HG03045 (cell line): ENCODE measurements around the gene FCGBP.
"Not testable (repeated sequence)": the region's sequence is repeated elsewhere in the genome, so short reads cannot be mapped to it uniquely, and the experiment has no call there.

Source experiments
- ATAC-seq: cut with Tn5 transposase; IDR thresholded peaks from one replicate; pipeline ENCODE4 v1.9.1; 2021; ENCODE audit warnings: mild to moderate bottlenecking, moderate library complexity; ENCODE audit not compliant: unreplicated experiment

The FCGBP gene

DNA sequence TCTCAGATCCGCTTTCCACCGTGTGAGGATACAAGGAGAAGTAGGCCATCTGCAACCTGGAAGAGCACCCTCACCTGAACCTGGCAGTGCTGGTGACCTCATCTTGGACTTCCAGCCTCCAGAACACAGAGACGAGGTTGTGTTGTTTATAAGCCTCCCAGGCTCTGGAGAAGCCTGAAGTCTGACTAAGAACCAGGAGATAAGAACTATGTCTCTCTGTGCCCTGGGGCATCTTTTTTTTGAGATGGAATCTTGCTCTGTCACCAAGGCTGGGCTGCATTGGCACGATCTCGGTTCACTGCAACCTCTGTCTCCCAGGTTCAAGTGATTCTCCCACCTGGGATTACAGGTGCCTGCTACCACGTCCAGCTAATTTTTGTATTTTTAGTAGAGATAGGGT is 14.5 kb downstream of the FCGBP start:
- no peak for ATAC-seq

DNA sequence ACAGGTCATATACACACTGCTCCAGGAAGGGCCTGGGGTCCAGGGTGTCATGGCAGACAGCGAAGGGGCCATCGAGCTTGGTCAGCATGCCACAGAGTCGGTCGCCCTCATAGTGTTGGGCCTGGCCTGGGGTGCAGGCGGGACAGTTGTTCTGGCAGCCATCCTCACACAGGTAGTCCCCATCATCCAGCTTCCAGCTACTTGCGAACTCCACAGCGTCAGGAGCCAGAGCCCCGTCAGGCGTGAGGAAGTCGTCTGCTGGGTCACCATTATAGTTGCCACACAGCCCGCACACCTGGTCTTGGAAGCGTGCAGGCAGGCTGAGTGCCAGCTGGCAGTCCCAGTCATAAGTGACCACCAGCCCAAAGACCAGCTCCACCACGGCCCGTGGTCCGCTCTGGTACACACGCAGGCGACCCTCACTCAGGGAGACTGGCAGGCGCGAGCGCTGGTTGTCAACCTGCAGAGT is 16.2 kb downstream of the FCGBP start:
- ATAC-seq = no peak

DNA sequence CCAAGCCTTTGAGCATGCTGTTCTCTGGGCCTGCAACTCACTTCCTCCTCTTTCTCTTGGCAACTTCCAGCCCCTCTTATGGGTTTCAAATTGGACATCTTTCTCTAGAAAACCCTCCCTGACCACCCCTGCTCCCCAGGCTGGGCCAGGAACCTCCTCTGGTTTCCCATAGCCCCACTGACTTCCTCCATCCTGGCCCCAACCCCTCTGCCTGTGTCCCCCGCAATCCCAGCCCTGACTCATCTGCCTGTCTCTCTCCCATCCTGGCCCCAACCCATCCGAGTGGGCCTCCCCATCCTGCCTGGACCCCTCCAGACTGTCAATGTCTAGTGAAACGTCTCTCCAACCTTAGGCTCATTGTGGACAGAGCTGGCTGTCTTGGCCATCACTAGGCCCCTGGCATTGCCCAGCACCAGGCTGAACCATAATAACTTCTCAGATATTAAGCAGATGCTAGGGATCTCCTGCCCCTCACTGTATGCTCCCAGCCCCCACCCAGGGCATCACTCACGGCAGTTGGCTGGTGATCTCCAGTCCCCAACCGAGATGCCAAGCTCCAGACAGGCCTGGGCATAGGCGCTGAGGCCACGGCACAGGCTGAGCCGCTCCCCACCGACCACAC is 16.8 kb downstream of the FCGBP start:
- ATAC-seq = no peak

DNA sequence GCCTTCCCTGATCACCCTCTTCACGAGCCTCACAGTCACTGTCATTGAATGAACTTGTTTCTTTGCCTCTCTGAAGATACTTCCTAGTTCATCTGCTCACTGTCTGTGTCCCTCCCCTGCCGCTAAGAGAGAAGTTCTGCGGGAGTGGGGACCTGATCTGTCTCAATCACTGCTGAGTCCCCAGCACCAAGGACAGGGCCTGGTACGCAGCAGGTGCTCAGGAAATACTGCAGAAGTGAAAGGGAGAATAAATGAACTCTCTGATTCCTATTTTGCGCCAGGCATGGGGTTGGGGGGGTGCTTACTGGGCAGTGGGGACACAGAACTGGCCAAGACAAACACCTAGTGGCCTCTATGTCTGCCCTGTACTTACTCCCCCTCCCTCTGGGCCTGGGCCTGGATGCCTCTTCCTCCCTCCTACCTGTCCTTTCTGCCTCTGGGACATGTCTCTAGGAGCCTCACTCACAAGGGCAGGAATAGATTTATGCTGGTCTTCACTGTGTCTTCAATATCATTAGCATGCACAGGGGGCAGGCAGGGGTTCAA is 17.5 kb downstream of the FCGBP start:
- no peak for ATAC-seq

DNA sequence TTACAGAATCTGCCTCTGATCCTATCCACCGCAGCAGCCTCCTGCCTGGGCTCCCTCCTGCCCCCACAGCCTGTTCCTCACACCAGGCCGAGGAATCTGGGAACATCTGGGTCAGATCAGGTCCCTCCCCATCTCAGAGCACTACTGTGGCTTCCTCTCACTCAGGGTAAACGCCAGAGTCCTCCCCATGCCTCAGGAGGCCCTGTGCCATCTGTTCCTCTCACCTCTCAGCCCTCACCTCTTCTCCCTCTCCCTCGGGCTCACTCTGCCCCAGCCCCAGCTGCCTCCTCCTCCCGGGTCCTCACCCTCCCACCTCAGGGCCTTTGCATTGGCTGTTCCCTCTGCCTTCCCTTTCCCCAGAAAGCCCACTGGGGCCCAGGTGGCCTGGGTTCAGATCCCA is 18.2 kb downstream of the FCGBP start:
- no peak for ATAC-seq

DNA sequence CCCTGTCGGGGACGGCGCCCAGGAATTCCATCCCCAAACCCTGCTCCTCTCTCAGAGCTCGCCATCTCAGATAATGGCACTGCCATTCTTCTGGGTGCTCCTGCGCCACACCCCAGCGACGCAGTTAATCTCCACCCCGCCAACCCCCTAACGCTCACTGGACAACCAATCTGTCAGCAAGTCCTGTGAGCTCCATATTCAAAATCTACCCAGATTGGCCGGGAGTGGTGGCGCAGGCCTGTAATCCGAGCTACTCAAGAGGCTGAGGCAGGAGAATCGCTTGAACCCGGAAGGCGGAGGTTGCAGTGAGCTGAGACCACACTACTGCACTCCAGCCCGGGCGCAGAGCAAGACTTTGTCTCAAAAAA is 18.6 kb downstream of the FCGBP start:
- ATAC-seq = no peak

DNA sequence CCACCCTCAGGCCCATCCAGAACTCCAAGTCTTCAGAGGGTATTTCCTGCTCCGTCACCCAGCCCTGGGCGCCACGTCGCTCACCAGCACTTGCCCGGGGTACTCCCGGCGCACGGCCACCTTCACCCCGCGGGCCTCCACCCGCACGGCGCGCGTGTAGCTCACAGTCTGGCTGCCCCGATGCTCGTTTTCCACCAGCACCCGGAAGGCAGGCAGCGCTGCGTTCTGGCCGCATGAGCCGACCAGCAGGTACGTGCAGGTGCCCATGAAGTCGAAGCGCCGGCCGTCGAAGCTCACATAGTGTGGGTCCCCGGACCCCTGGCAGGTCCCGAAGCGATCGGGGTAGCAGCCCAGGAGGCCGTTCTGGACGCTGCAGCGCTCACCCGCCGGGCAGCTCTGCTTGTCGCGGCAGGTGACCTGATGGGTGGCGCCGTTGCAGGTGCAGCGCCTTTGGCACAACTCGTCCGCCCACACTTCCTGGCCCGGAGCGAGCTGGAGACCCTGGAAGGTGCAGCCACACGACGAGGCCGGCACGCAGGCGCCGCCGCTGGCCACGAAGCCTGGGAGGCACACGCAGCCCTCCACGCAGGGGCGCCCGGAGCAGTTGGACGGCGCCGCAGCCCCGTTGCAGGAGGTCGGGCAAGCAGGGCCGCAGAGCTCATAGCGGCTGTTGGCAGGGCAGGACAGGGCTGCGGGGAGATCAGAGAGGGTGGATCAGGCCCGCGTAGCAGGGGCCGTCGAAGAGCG is 19.2 kb downstream of the FCGBP start:
- no peak for ATAC-seq

DNA sequence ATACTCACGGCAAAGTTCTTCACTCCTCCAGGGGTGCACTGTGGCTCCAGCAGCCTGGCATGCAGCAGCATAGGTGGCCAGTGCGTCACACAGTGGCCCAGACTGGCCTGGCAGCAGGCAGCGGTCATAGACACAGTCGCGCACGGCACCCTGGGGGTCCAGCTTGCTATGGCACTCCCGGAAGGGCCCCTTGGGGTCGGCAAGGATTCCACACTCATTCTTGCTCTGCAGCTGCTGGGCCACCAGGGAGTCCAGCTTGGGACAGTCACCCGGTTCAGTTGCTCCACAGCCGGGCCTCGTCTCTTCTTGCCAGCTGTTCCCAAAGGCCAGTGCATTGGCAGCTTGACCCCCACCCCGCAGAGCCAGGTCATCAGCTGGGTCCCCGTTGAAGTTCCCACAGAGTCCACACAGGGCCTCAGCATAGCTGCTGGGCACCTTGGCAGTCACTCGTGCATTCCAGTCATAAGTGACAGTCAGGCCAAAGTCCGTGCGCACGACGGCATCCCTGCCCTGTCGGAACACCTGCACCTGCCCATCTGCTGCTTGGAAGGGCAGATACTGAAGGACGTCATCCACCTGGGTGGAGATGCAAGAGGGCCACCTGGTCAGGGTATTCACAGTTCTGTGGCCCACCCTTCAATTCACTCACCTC is 20.6 kb downstream of the FCGBP start:
- no peak for ATAC-seq

DNA sequence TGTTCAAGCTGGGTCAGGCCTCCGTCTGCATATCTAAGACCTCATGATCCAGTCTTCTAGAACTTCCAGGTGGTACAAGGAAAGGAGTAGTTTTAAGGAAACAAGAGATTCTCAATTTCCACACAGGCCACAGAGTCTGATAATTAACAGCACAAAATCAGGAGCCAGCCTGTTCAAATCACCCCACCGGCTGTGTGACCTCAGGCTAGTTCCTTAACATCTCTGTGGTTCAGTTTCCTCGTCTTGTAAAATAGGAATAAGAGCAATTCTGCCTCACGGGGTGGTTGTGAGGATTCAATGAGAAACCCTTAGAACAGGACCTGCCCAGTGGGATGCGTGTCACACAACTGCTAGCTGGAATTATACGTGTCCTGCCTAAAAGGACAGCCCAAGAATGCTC is 25.6 kb downstream of the FCGBP start:
- ATAC-seq = no peak

DNA sequence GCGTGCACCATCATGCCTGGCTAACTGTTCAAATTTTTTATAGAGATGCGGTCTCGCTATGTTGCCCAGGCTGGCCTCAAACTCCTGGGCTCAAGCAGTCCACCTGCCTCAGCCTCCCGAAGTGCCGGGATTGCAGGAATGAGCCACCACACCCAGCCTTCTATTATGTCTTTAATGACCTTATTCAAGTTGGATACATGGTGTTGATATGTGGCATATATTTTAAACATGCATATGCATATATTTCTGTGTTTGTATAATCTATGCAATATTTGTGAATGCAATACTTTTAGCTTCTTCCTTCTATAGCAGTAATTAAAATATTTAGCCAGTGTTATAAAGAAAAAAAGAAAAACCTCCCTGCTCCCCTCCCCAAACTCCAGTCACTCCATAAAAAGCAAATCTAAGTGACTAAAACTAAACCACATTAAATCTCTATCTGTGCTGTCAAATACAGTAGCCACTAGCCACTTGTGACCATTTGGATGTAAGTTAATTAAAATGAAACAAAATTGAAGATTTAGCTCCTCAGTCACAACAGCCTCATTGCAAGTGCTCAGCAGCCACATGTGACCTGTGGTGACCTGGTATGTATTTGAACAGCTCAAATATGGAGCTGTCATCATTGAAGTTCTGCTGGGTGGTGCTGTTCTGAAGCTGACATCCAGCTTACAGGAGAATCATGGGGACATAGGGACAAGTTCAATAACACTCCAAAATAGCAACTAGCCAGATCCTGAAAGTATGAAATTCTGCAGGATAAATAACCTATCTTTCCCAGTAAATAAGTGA is 27.4 kb downstream of the FCGBP start:
- no peak for ATAC-seq

DNA sequence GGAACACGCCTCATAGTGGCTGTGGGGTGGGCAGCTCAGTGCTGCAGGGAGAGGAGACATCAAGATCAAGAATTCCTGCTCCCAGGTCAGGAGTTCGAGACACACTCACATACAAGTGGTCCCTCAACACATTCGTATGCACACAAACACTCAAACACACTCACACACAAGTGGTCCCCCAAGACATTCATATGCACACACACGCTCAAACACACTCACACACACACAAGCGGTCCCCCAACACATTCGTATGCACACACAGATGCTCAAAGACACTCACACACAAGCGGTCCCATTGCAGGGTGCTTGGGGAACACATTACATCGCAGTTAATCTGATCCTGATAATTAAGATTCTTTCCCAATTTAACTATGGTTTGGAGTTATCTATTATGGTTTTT is 28.2 kb downstream of the FCGBP start:
- no peak for ATAC-seq

DNA sequence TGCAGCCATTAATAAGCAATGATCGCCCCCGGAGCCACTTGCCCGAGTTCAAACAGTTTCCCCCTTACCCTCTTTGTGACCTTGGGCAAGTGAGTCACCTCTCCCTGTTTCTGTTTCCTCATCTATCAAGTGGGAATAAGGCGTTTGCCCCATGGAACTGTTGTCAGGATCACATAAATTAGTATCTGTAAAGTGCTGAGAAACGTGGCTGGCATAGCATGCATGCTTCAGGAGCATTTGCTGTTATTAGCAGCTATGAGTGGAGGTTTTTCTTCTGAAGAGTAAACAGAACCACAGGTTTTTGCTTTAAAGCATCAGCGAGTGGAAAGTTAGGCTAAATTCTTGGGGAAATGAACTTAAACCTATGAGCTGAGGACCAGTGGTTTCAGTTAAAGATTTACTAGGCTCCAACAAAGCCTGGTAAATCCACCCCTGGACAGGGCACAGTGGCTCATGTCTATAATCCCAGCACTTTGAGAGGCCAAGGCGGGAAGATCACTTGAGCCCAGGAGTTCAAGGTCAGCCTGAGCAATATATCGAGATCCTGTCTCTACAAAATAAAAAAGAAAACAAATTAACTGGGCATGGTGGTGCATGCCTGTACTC is 30.8 kb downstream of the FCGBP start:
- ATAC-seq = not testable (repeated sequence)

DNA sequence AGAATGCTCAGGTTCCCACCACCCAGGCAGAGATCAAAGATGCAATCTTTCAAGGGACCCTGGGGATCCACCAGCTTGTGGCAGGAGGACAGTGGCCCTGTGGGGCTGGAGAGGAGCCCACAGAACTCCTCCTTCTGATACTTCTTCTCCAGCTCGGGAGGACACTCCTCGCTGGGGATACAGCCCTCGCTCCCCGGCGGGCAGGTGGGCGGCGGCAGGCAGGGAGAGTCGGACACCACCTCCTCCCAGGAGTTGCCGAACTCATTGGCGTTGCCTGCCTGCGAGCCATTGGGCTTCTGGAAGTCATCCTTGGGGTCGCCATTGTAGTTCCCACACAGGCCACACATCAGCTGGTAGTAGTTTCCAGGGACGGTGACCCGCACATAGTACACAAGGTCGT is 32.1 kb downstream of the FCGBP start:
- not testable (repeated sequence) for ATAC-seq

DNA sequence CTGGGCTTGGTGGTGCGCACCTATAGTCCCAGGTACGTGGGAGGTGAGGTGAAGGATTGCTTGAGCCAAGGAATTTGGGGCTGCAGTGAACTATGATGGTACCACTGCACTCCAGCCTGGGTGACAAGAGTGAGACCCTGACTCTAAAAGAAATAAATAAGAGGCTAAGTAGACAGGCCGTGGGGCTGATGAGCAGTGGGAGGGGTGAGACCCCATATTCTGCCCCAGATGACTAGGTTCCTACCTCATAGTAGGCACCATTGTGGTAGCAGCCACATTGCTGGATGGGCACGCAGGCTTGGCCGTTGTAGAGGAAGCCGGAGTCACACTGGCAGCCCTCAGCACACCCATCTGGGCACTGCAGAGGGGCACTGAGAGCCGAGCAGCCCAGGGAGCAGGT is 32.8 kb downstream of the FCGBP start:
- ATAC-seq = not testable (repeated sequence)

DNA sequence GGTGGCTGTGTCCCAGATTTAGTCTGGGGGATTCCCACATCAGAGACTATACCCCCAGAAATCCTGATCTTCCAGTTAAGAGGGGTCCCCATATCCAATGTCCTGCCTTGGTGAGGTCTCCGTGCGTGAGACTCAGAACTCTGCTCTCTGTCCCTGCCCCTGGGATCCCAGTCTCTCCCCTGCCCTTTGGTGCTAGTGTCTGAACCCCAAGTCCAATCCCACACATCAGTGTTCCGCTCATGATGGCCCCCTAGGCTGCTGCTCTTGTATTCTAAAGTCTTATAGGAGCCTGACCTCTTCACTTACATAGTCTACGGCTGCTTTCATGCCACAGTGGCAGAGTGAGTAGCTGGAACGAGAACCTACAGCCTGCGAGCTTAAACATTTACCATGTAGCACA is 35.6 kb downstream of the FCGBP start:
- ATAC-seq = not testable (repeated sequence)

DNA sequence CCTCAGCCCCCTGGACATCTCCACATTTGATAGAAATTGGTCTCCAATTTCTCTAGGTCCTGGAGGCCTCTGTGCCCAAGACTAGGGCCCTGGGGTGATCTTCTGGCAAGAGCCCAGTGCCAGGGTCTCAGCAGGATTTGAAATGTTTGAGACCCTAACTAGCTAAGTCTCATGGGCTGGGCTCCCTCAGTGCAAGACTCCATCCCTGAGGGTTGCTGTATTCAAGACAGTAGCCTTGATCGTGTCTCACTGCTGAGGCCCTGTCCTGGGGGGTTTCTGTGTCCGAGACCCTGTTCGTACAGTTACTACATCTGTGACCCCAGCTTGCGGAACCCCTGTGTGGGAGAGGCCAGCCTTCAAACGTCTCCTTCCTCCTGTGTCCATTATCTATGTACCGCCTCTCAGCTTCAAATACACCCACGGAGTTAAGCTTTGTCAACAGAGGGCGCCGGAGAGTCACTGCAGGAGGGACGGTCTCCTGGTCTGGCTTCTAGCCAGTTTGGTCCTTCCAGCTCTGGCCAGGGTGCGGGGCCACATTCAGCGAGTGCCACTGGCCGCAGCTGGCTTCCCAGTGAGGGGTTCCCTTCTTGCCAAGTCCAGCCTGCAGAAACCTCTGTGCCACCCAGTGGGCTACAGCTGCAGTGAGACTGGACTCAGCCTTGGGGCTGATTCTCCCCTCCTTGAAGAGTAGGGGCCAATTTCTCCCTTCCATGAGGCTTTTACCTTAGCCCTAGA is 36.8 kb downstream of the FCGBP start:
- ATAC-seq = not testable (repeated sequence)

DNA sequence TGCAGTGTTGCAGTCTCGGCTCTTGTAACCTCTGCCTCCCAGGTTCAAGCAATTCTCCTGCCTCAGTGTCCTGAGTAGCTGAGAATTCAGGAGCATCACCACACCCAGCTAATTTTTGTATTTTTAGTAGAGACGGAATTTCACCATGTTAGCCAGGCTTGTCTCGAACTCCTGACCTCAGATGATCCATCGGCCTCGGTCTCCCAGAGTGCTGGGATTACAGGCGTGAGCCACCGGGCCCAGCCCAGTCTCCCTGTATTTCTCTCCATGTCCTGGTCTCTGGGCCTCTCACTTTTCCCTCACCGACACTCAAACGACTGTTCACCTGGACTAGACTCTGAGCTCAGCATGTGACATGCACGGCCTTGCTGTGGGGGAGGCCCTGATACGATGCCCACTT is 39.3 kb downstream of the FCGBP start:
- not testable (repeated sequence) for ATAC-seq

DNA sequence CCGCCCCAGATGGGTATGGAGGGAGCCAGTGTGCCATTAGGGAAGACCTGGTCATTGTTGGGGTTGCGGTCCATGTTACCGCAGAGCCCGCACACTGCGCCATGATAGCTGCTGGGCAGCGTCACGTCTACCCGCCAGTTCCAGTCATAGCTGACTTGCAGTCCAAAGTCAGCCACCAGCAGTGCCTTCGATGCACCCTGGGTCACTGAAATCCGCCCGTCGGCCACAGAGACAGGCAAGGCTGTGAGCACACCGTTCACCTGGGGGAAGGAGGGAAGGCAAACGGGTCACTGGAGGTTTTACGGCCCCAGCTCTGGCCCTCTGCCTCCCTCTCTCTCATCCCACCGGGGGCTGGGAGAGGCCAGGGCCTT is 40.2 kb downstream of the FCGBP start:
- not testable (repeated sequence) for ATAC-seq

DNA sequence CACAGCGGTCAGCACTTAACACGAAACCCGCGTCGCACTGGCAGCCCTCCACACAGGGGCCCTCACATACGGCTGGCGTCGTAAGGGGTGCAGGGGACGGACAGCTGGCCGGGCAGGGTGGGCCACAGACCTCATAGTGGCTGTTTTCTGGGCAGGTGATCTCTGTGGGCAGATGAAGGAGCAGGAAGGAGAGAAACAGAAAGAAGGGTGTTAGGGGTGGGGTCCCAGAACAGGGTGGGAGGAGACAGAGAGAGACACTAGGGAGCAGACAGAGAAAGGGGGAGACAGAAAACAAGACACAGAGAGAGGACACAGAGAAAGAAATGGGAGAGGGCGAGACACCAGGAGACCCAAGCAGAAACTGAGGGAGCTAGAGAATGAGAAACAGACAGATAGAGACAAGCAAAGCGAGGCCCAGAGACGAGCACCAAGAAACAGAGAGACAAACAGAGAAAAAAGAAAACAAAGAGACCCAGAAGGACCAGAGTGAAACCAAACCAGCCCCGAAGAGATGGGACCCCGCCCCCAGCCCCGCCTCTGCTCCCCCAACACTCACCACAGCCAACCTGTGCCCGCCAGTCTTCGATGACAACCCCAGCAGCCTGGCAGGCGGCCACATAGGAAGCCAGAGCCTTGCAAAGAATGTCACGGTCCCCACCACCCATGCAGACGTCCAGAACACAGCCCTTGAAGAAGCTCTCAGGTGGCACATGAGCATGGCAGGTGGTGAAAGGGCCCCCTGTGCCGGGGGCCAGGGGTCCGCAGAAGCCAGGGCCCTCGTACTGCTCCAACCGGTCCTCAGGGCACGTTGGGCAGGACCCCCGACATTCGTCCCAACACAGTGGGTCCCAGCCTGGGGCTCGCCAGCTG is 40.8 kb downstream of the FCGBP start:
- not testable (repeated sequence) for ATAC-seq
